NCI-H1694 treated with DMSO at 0.1 percent for 48 hours (cell line): ENCODE measurements around the gene SH3RF1.

Experiments
- DNase-seq: peaks from one replicate; lab custom pipeline; 2025; lab: John Stamatoyannopoulos, UW

The SH3RF1 gene

GRCh38 chr4:169163495-169163894 lies 107.3 kb downstream of the SH3RF1 start:
- no peak for DNase-seq

DNA sequence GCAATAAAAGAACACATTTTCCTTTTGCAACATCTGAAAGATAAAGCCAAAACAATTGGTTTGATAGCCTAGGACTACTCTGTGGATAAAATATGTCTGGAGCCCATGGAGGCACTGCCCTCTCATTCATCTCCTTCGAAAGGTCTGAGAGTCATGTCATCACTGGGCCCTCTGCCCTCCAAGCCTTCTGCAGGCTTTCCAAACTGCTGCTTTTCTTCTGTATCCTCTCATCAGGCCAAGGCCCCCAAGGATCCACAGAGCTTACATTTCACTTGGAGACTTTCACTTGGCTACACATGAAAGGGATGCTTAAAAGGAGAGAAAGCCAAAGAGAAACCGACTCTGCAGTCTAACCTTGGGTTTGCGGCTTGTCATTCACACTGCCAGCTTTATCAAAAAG lies 109.9 kb downstream of the SH3RF1 start:
- no peak for DNase-seq

DNA sequence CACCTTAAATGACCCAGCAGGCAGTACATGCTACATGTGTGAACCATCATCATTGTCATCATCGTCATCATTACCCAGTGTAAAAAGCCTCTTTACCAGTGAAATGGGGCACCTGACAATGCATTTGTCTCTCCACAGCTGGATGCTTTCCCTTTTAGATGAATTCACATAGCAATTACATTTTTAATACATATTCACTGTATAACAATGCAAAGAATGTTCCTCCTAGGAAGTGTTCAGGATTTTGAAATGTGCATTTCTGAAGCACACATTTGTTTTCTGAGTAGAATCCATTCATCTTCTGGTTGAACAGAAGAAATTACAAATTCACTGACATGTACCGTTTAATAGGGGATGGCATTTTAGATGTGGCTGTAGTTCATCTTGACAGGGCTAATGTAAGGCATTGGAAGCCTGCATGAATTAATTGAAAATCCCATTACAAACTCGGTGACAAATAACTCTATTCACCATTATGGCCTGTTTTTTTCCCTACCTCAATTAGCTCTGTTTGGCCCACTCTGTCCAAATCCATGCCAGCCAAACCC lies 111.1 kb downstream of the SH3RF1 start:
- DNase-seq: no peak

DNA sequence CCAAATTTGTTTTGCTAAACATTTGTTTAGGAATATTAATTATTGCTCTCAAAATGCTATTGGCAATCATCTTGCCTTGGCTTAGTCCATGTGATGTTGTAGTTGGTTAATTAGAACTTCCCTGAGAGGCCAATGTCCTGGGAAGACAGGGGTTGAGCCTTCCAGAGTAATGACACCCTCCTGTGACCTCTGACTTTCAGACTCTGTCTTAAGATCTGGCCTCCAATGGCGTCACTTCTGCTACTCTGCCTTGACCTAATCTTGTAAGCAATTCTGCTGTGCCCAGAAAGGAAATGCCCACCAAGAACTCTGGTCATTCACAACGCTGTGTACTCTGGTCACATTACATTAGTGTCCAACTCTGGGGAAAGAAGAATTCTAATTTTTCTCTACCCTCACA lies 111.9 kb downstream of the SH3RF1 start:
- no peak for DNase-seq

DNA sequence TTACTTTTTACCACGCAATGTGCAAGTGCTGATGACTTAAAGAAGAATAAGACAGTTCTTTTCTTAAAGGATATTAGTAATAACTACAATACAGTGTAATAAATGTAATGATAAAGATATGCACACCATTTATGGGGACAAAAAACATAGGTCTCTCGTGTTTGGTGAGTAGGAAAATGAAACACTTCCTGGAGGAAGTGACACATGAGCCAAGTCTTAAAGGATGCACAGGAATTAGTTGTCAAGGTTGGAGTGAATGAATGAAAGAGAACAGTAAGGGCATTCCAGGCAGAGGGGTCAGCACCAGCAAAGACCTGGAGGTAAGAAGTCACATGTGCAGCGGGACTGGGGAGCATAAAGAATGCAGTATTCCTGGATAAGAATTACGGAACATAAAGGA lies 112.7 kb downstream of the SH3RF1 start:
- no peak for DNase-seq

DNA sequence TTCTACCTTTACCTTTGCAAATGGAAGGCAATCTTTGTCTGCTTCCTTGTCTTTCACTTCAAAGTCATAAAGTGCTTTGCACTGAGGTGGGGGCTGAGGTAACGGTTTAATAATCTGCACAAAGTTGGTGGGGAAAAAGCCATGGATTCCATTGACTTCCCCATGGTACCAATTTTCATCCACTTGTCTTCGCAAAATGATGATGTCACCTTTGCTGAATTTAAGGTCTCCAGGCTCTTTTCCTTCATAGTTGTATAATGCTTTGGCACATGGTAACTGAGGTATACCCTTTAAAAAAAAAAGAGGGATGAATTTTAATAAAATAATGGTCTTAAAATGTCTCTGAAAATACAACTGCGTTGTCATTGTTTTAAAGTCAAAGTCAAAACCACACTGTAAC lies 114.4 kb downstream of the SH3RF1 start:
- DNase-seq: no peak

GRCh38 chr4:169154121-169154520 lies 116.6 kb downstream of the SH3RF1 start:
- no peak for DNase-seq

DNA sequence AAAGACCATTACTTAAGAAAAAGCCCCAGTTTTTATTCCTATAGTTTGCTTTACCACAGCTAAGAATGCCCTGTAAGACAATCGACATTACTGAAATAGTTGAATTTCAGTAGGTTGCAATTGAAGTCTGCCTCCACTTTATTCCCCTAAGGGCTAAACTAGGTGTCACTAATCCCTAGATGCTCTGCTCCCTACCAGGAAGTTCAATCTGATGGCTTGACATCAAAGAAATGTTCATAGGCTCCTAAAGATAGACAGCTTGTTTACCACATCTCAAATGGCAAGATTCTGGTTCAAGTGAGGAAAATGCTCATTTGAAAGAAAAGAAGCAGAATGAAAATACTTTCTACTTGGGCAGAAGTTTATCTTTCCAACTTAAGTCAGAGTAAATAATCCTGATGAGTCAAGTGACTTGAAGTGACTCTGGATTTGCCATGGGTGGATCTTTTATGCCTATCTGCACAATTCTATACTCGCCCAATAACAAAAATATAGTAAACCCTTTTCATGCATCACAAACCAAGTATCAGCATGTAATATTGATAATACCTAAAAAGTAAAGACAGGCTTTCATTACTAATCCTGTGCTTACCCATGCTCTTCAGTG lies 117.2 kb downstream of the SH3RF1 start:
- DNase-seq: no peak

- no peak for DNase-seq
Measured at GRCh38 chr4:169152899-169153298, 117.9 kb downstream of the SH3RF1 start.

- DNase-seq: no peak
Measured at GRCh38 chr4:169152098-169152497, 118.7 kb downstream of the SH3RF1 start.

DNA sequence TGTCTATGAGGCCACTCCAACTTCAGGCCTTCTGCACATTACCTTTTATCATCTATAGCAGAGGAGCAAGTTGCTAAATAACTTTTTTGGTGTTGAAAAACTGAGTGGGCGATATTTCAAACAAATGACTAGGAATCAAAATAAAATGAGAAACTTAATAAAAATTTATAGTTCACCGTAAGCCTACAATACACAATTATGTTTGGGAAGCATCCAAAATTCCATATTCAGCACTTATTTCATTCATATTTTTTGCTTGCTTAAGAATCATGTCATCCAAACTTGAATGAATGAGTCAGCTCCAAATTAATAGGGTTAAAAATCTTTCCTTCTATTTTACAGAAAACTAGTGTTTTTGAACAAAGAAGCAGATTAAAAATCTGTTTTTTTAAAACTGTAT lies 119.1 kb downstream of the SH3RF1 start:
- no peak for DNase-seq

DNA sequence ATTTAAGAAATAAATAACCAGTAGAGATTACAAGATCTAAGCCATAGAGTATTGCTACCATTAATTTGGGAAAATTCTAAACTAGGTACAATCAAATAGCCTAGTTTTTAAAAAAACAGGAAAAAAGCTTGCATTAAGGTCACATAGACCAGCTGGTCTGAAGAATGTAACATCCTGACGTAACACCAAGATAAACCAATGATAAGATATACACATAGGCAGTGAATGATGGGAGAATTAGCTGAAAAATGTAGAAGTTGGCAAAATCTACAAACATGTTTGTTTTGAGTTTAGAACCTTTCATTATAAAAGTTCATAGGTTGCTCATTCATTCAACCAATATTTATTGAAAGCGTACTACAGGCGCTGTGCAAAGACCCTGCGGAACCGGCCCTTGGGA lies 120.0 kb downstream of the SH3RF1 start:
- DNase-seq: no peak

- no peak for DNase-seq
Measured at GRCh38 chr4:169148885-169149284, 121.9 kb downstream of the SH3RF1 start.

- no peak for DNase-seq
Measured at GRCh38 chr4:169147191-169147590, 123.6 kb downstream of the SH3RF1 start.

GRCh38 chr4:169144061-169144600 lies 126.6 kb downstream of the SH3RF1 start:
- DNase-seq: no peak

GRCh38 chr4:169143335-169143734 lies 127.4 kb downstream of the SH3RF1 start:
- DNase-seq: no peak

DNA sequence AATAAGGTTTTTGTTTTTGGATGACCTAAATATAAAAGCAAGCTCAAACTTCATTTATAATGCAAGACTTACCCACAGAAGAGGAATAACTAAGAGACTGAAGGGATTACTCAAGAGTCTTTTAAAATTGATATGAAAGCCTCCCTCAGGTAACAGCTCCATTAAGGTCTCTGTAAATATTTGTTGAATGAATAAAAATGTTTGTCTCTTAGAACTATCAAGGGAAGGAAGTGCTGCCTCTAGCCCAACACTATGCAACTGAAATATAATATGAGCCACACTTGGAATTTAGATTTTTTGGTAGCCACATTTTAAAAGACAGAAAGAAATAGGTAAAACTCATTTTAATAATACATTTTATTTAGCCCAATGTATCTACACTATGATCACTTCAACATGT lies 127.8 kb downstream of the SH3RF1 start:
- DNase-seq: no peak

DNA sequence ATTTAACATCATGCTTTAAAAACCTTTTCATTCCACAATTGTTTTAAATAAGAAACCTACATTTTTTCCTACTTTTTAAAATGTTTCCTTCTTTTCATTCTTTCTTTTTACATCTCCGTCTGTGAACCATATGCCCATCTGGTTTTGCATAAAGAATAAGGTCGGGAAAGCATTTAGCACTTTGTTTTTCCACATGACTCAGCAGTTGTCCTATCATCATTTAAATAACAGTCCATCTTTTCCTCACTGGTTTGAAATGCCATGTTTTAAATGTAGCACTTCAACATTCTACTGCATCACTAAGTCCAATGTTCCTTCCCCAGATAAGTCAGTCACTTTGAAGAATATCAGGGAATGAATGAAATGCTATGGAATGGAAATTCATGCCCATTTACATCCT lies 128.4 kb downstream of the SH3RF1 start:
- DNase-seq: no peak

DNA sequence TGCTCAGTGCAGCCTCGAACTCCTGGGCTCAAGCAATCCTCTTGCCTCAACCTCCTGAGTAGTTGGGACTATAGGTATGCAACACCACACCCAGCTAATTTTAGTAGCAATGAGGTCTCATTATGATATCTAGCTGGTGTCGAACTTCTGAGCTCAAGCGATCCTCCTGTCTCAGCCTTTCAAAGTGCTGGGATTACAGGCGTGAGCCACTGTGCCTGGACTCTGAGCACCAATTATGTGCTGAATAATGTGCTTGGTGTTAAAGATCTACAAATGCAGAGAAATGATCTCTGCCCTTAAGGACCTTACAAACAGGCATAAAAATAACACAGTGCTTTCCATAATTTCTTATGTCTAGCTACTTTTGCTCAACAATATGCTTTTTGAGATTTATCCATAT lies 131.7 kb downstream of the SH3RF1 start:
- DNase-seq: no peak

GRCh38 chr4:169137558-169137920 lies 133.2 kb downstream of the SH3RF1 start:
- no peak for DNase-seq

DNA sequence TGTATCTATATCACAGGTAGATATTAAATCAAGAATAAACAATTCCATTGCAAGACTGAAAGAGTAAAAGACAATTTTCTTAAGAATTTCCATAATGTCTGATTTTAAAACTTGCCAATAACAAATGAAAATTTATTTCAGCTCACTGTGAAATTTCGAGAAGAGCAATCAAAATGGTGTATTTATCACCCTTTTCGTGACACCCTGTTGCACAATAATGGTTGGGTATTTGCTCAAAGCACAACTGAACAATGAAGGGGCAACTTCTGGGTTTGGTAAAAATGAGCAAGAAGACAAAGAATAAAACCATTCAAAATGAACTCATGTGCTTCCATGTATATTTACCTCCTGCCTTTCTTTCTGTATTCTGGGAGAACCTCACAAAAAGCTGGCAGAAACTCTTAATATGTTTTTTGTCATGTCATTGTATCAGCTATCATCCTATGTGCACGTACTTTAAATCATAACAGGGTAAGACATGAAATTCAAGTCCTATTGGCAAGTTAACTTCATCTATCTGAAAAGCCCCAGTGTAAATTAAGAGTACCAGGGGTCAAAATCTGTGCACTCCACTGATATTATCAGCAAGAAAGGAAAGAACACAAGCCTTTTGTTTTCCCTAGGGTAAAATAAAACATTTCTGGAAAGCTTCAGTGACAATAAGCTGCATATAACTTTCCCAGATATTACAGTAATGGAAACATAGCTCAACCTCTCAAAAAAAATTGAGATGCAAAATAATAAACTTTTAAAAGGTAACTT lies 133.8 kb downstream of the SH3RF1 start:
- no peak for DNase-seq

- no peak for DNase-seq
Measured at GRCh38 chr4:169136330-169136729, 134.4 kb downstream of the SH3RF1 start.

GRCh38 chr4:169135776-169136175 lies 135.0 kb downstream of the SH3RF1 start:
- DNase-seq: no peak
